ENCODE measurements around the gene UQCC2.

Gene UQCC2

GRCh38 chr6:33691456-33692077 lies 19.9 kb downstream of the UQCC2 start:
- DNase-seq (ENCODE audit: low read depth in 3 of 3) = no peak

GRCh38 chr6:33690766-33691165 lies 20.7 kb downstream of the UQCC2 start:
- DNase-seq (ENCODE audit: low read depth in 3 of 3) = no peak

- DNase-seq (ENCODE audit: low read depth in 3 of 3) = no peak
Measured at GRCh38 chr6:33689879-33690278, 21.6 kb downstream of the UQCC2 start.

- no peak for DNase-seq (ENCODE audit: low read depth in 3 of 3)
Measured at GRCh38 chr6:33689148-33689494, 22.4 kb downstream of the UQCC2 start.

- DNase-seq (ENCODE audit: low read depth in 3 of 3) = no peak
Measured at GRCh38 chr6:33688451-33689147, 22.9 kb downstream of the UQCC2 start.

GRCh38 chr6:33688006-33688405 lies 23.5 kb downstream of the UQCC2 start:
- no peak for DNase-seq (ENCODE audit: low read depth in 3 of 3)

GRCh38 chr6:33686981-33687975 lies 24.2 kb downstream of the UQCC2 start:
- no peak for DNase-seq (ENCODE audit: low read depth in 3 of 3)

GRCh38 chr6:33686225-33686924 lies 25.1 kb downstream of the UQCC2 start:
- DNase-seq (ENCODE audit: low read depth in 3 of 3) = no peak

GRCh38 chr6:33685411-33686224 lies 25.9 kb downstream of the UQCC2 start:
- no peak for DNase-seq (ENCODE audit: low read depth in 3 of 3)

GRCh38 chr6:33684983-33685382 lies 26.5 kb downstream of the UQCC2 start:
- DNase-seq (ENCODE audit: low read depth in 3 of 3) = no peak

- no peak for DNase-seq (ENCODE audit: low read depth in 3 of 3)
Measured at GRCh38 chr6:33684428-33684896, 27.0 kb downstream of the UQCC2 start.

- DNase-seq (ENCODE audit: low read depth in 3 of 3) = no peak
Measured at GRCh38 chr6:33683576-33684427, 27.7 kb downstream of the UQCC2 start.

- DNase-seq (ENCODE audit: low read depth in 3 of 3) = peak in 2 of 3 experiments; percentile 61 to 64
Measured at GRCh38 chr6:33683051-33683571, 28.4 kb downstream of the UQCC2 start.

GRCh38 chr6:33682341-33682740 lies 29.2 kb downstream of the UQCC2 start:
- no peak for DNase-seq (ENCODE audit: low read depth in 3 of 3)

- no peak for DNase-seq (ENCODE audit: low read depth in 3 of 3)
Measured at GRCh38 chr6:33679761-33680160, 31.7 kb downstream of the UQCC2 start.

- DNase-seq (ENCODE audit: low read depth in 3 of 3) = no peak
Measured at GRCh38 chr6:33678932-33679490, 32.5 kb downstream of the UQCC2 start.

GRCh38 chr6:33678233-33678931 lies 33.1 kb downstream of the UQCC2 start:
- no peak for DNase-seq (ENCODE audit: low read depth in 3 of 3)

- DNase-seq (ENCODE audit: low read depth in 3 of 3) = no peak
Measured at GRCh38 chr6:33677689-33678088, 33.8 kb downstream of the UQCC2 start.

Measured in stimulated activated CD4-positive, alpha-beta T cell treated with anti-CD3 and anti-CD28 coated beads, TNF-alpha, amount 100 ng/mL, for 4 hours (primary cell).